Measurements from ENCODE around the gene HS3ST4. TPM values are rescaled to one million over a fixed set of nuclear protein-coding genes. Genes with fewer than 3 reads are reported as not detected.

Gene HS3ST4
- total RNA-seq, 1 experiment from 2014 or later = not detected

DNA sequence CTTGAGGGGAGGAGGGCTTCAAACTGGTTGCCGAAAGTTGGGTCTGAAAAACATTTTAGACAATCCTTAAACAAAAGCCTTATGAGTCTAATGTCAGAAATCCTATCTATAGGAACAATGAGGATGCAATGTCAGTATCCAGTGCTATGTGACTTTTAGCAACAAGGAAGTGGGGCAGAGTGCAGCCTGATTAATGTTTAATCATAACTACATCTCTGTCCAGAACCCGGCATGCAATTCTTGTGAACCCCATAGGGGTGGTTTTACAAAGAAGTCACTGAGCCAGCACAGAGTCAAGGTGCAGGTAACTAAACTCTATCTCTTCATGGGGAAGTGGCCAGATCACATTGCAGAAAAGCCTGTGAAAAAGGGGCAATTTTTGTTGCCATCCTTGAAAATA lies 267.5 kb downstream of the HS3ST4 start:
- in situ Hi-C loops (cut with HindIII; ENCODE audit: low pct_unique_long_range_greater_than_20kb, low sequenced_read_pairs) (no loop called here), intact Hi-C loops (cut with micrococcal nuclease; ENCODE audit: unreplicated experiment) (no loop called here)
- ChIA-PET POLR2A (no interaction called here), CTCF (no interaction called here)
- no peak for DNase-seq (ENCODE audit: low read depth, low spot score)
- no peak for ATAC-seq
- no TSS peak for BruUV-seq (replicated peaks)
- Histone ChIP-seq H3K27ac (ENCODE audit: low read length) (no peak overlapping the region), H3K9me3 (ENCODE audit: control insufficient read depth, insufficient read depth, low read depth, low read length) (no peaks in the 10 kb centered on the region), H3K4me3 (ENCODE audit: low read depth in 2 of 2, low read length in 2 of 2) (no peak overlapping the region), H3K27me3 (ENCODE audit: control insufficient read depth, insufficient read depth, low read length) (no peaks in the 10 kb centered on the region), H3K36me3 (ENCODE audit: control insufficient read depth, insufficient read depth, low read length) (no peaks in the 10 kb centered on the region), H3K4me1 (ENCODE audit: control insufficient read depth, insufficient read depth, low read length) (no peaks in the 10 kb centered on the region)
- TF ChIP-seq TCF7L2 (IDR thresholded peaks at IDR 0.05; ENCODE audit: low read depth, low read length) = no peak
- TF ChIP-seq, protein P1, sequence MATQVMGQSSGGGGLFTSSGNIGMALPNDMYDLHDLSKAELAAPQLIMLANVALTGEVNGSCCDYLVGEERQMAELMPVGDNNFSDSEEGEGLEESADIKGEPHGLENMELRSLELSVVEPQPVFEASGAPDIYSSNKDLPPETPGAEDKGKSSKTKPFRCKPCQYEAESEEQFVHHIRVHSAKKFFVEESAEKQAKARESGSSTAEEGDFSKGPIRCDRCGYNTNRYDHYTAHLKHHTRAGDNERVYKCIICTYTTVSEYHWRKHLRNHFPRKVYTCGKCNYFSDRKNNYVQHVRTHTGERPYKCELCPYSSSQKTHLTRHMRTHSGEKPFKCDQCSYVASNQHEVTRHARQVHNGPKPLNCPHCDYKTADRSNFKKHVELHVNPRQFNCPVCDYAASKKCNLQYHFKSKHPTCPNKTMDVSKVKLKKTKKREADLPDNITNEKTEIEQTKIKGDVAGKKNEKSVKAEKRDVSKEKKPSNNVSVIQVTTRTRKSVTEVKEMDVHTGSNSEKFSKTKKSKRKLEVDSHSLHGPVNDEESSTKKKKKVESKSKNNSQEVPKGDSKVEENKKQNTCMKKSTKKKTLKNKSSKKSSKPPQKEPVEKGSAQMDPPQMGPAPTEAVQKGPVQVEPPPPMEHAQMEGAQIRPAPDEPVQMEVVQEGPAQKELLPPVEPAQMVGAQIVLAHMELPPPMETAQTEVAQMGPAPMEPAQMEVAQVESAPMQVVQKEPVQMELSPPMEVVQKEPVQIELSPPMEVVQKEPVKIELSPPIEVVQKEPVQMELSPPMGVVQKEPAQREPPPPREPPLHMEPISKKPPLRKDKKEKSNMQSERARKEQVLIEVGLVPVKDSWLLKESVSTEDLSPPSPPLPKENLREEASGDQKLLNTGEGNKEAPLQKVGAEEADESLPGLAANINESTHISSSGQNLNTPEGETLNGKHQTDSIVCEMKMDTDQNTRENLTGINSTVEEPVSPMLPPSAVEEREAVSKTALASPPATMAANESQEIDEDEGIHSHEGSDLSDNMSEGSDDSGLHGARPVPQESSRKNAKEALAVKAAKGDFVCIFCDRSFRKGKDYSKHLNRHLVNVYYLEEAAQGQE (IDR thresholded peaks at IDR 0.05; ENCODE audit: insufficient read depth in 1 of 2, low read depth in 2 of 2, low read length in 1 of 2) = no peak
- no peak for TF ChIP-seq SIN3A (IDR thresholded peaks at IDR 0.05; ENCODE audit: borderline replicate concordance, insufficient read depth, low read depth, low read length)
- TF ChIP-seq, protein P2, sequence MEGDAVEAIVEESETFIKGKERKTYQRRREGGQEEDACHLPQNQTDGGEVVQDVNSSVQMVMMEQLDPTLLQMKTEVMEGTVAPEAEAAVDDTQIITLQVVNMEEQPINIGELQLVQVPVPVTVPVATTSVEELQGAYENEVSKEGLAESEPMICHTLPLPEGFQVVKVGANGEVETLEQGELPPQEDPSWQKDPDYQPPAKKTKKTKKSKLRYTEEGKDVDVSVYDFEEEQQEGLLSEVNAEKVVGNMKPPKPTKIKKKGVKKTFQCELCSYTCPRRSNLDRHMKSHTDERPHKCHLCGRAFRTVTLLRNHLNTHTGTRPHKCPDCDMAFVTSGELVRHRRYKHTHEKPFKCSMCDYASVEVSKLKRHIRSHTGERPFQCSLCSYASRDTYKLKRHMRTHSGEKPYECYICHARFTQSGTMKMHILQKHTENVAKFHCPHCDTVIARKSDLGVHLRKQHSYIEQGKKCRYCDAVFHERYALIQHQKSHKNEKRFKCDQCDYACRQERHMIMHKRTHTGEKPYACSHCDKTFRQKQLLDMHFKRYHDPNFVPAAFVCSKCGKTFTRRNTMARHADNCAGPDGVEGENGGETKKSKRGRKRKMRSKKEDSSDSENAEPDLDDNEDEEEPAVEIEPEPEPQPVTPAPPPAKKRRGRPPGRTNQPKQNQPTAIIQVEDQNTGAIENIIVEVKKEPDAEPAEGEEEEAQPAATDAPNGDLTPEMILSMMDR (IDR thresholded peaks at IDR 0.05) = no peak
- no peak for TF ChIP-seq POLR2AphosphoS5 (IDR thresholded peaks at IDR 0.05; ENCODE audit: low read depth, low read length)

- TF ChIP-seq, protein P1 (IDR thresholded peaks at IDR 0.05; ENCODE audit: insufficient read depth in 1 of 2, low read depth in 2 of 2, low read length in 1 of 2) = no peak
- TF ChIP-seq POLR2AphosphoS5 (IDR thresholded peaks at IDR 0.05; ENCODE audit: low read depth, low read length) (no peak), SIN3A (IDR thresholded peaks at IDR 0.05; ENCODE audit: borderline replicate concordance, insufficient read depth, low read depth, low read length) (no peak), TCF7L2 (IDR thresholded peaks at IDR 0.05; ENCODE audit: low read depth, low read length) (no peak)
- TF ChIP-seq, protein P2 (IDR thresholded peaks at IDR 0.05) = no peak
- Histone ChIP-seq H3K4me3 (ENCODE audit: low read depth in 2 of 2, low read length in 2 of 2) (no peak overlapping the region), H3K27me3 (ENCODE audit: control insufficient read depth, insufficient read depth, low read length) (no peaks in the 10 kb centered on the region), H3K36me3 (ENCODE audit: control insufficient read depth, insufficient read depth, low read length) (no peaks in the 10 kb centered on the region), H3K9me3 (ENCODE audit: control insufficient read depth, insufficient read depth, low read depth, low read length) (no peaks in the 10 kb centered on the region), H3K4me1 (ENCODE audit: control insufficient read depth, insufficient read depth, low read length) (no peaks in the 10 kb centered on the region), H3K27ac (ENCODE audit: low read length) (no peak overlapping the region)
- intact Hi-C loops (cut with micrococcal nuclease; ENCODE audit: unreplicated experiment) = no loop called here
- ChIA-PET POLR2A (interaction anchor here (0.5 kb wide), 1 partner anchor 177 kb away, joined by 6 read pairs; no protein-coding TSS in a partner anchor), CTCF (no interaction called here)
- in situ Hi-C loops (cut with HindIII; ENCODE audit: low pct_unique_long_range_greater_than_20kb, low sequenced_read_pairs) = no loop called here
- no peak for DNase-seq (ENCODE audit: low read depth, low spot score)
- no TSS peak for BruUV-seq (replicated peaks)
- ATAC-seq = no peak
Measured at GRCh38 chr16:25966172-25967097, 274.7 kb downstream of the HS3ST4 start.

Measured in Panc1 (cell line).